ENCODE data around the gene EVA1B.

The EVA1B gene

DNA sequence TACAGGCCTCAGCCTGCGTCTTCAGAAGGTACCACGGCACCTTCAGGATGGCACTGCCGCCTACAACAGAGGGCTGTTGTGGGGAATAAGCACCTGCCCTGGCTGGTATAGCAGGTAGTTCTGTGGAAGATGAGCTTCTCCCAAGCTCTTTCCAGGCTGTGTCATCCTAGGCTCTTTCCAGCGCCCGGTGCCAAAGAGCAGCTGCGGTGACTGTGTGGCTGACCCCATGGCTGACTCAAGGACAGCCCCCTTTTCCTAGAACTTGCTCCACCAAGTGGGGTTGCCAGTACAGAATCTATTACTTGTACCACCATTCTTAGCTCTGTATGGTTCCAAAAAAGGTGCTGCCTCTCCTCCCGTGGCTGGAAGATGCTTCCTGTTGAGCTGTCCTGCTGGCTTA, 21.9 kb upstream of the EVA1B start:
- DNase-seq: no peak

DNA sequence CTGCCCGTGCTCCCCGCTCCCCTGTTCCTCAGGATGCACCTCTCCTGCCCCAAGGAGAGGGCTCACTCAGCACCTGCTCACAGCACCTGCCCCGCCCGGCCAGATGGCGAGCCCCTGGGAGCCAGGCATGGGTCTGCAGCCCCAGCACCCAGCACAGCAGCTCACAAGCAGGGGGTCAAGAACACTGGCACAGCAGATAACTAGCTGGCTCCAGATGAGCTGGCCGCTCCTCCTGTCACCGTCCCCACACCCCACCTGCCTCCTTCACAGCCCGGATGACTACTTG, 20.9 kb upstream of the EVA1B start:
- DNase-seq: no peak

DNA sequence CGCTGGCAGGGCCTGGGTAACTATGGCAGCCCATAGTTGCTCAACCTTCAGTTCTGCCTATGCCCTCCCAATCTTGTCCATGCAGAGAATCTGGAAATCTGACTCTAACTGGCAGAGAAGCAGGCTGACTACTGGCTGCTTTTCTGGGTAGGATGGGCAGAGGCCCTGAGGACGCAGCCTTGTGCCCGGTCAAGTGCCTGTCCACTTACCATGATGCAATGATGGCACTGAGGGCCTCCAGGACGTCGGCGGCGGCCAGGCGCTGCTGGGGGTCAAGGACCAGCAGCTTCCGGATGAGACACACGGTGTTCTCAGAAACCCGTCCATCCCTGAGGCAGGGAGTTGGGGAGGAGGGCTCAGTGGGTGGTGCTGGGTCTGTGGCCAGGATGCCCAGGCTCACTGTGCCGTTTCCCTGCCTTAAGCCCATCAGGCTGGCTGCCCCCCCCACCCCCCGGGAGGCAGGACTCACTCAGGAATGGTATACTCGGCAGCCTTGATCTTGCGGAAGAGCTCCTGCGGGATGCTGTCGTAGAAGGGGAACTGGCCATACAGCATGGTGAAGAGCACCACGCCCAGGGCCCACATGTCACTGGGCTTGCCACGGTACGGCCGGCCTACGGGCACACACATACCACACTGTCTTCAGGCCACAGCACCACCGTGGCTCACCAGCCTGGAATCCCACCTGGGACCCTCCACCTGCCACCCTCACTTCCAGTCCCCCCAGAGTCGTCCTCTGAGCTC, 20.4 kb upstream of the EVA1B start:
- DNase-seq: no peak

DNA sequence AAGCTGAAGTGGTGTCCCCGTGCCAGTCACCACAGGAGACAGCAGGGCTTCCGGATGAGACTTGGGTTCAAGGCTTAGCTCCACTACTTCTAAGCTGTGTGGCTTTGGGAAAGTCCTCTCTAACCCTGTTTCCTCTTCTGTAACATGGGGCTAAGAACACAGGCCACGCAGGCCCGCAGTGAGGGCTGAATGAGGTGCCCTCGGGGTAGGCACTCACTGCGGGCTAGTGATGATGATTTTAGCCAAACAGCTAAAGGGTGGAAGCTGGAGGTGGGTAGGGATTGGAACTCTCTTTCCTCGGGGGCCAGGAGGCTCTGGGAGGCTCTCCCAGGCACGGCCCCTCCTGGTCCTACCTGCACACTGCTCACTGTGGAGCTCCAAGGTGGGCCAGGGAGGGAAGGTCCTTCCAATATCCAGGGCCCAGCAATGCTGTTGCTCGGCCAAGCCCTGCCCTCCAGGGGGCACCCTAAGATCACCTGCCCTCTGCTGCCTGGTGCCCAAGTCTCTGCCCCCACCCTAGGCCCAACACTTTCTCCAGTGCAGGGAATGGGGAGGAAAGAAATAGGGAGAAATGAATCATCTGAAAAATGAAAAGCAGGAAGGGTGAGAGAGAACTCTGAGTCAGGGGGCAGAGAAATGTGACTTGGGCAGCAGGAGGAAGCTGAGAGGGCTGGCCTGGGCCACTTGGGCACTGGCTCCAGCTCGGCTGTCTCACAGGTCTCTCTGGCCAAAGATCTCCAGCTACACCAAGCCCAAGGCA, 19.2 kb upstream of the EVA1B start:
- peak; percentile 36 for DNase-seq

- DNase-seq: no peak
Observed at GRCh38 chr1:36341626-36342320, 18.3 kb upstream of the EVA1B start.

DNA sequence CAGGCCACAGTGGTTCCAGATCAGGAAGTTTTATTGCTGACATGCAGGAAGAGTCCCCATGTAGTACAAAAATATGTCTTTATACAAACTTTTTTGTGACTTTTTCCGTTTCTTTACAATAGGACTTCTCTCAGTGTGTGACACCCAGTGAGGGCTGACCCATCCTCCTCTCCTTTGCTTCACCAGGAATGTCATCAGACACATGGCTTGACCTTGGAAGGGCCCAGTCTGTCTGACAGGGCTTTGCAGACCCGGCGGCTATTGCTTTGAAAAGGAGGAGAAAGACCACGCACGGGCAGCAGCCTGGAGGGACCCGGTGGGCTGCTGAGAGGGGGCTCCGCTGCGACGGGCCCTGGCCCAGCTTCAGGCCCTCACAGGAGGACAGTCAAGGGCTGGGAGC, 16.2 kb upstream of the EVA1B start:
- no peak for DNase-seq

DNA sequence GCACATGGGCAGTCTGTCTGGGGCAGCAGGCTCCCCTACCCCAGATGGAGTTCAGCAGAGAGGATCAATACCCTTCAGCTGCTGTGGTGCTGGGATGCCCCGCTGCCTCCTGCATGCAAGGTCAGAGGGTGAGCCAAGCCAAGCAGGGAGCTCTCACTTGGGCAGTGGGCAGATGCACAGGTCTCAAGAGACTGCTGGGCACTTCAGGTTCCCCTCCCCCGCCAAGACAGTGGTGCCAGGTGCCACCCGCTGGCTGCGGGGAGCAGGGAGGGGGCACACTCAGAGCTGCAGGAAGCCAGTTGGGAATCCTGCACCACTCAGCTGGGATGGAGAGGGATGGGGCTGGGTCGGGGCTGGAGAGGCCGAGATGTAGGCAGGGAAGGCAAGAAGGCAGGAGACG, 15.8 kb upstream of the EVA1B start:
- DNase-seq: no peak

- no peak for DNase-seq
Observed at GRCh38 chr1:36337830-36338229, 14.4 kb upstream of the EVA1B start.

- no peak for DNase-seq
Observed at GRCh38 chr1:36330940-36331339, 7.5 kb upstream of the EVA1B start.

DNA sequence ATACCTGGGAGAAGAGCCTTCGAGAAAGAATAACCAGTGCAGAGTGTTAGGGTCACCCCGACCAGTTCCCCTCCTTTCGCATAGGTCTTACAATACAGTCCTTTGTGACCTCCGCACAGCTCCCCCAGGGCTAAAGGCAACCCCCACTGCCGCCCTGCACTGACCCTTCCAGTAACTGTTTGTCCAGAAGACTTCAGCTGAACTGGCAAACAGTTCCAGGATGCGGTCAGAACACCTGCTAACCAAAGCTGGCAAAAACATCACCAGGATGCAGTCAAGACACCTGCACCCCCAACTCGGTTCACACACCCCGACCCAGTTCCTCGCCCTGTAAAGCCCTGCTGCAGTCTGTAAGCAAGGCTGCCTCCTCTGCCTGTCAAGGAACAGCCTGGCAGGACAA, 6.4 kb upstream of the EVA1B start:
- DNase-seq: no peak

- peak; percentile 53 for DNase-seq
Observed at GRCh38 chr1:36328713-36329112, 5.3 kb upstream of the EVA1B start.

GRCh38 chr1:36328088-36328480, 4.6 kb upstream of the EVA1B start:
- DNase-seq: no peak

- DNase-seq: no peak
Observed at GRCh38 chr1:36327421-36328087, 4.1 kb upstream of the EVA1B start.

- no peak for DNase-seq
Observed at GRCh38 chr1:36326499-36326898, 3.1 kb upstream of the EVA1B start.

GRCh38 chr1:36324353-36324703, 883 bp upstream of the EVA1B start:
- DNase-seq: no peak

DNA sequence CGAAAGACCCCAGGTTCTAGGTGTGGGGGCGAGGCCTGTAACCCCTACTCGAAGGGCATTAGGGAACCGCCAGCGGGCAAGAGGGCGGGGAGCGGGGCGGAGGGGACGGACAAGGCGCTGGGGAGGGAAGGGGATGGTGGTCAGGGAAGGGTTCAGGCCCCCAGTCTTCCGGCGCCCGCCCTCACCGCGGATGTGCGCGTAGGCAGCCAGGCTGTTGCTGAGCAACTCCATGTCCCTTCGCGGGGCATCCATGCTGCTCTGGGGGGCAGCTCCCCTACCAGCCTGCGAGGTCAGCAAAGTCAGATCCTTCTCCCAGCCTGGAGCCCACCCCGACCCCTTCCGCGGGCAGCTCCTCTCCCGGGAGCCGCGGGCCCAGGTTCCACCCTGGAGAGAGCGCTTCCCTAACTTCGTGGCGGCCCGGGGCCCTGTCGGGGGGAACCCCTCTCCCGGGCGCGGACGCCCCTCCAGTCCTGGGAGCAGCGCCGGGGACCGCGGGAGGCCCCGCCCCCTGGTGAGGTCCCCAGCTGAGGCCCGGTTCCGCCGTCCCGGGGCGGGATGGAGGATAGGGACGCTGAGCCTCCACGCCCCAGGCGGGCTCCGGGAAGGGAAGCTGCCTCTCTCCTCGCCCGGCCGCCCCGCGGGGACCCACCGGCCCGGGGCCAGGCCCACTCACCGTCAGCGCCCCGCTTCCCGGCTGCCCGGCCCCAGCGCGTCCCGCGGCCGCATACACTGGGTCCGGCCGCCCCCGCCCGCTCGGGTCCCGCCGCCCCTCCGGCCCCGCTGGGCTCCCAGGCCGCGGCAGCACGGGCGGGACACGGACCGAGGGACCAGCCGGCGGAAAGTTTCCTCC, 434 bp downstream of the EVA1B start:
- DNase-seq: no peak

- DNase-seq: no peak
Observed at GRCh38 chr1:36322041-36322785, 1.2 kb downstream of the EVA1B start.

DNA sequence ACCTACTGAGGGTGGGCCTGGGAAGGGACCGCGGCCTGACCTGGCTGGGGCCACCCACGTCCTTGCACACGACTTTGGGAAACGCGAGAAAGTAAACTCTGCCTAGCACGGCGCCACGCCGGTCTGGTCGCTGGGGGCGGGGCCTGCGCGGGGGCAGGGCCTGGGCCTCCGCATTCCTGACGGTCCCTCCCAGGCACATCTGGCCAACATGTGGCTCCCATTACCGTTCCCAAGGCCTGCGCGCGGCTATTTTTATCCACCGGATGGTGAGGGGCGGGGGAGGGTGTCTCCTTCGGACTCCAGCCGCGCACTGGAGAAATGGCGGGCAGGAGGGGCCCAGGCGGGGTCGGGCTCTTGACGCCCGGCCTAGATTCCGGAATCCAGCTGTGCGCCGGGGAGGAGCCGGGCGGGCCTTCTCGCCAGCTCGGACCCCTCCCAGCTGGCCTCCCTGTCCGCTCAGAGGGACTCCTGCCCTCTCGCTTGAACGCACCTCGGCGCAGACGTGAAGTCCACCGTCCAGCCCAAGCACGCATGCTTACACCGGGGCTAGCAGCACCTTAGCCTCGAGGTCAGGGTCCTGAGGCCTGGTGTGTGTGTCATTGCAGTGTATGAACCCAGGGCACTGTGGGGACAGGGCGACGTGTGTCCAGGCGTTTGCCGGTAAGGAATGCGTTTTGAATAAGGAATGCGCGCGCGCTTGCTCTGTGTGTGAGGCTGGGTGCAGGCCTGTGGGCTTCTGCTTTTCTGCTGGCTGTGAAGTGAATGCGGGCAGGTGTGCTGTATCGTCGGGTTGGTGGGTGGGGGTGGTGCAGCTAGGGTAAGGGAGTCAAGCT, 2.1 kb downstream of the EVA1B start:
- DNase-seq: peak; percentile 28

- no peak for DNase-seq
Observed at GRCh38 chr1:36320767-36321118, 2.7 kb downstream of the EVA1B start.

- DNase-seq: peak; percentile 48
Observed at GRCh38 chr1:36320291-36320761, 3.1 kb downstream of the EVA1B start.

DNA sequence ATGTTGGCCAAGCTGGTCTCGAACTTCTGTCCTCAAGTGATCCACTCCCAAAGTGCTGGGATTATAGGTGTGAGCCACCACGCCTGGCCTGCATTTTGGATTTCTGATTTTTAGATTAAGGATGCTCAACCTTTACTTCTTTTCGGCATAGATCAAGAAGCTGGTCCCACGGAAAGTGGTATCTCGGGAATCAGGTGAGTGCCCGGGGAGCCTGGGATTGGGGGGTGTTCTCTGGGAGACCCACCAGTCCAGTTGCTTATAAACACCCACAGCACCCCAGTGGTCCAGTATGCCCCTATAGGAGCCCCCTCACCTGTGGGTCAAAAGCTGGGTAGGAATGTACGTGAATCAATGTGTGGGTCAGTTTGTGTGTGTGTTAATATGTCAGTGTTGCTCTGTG, 14.0 kb downstream of the EVA1B start:
- DNase-seq: no peak

Data from MV-4-11 (cell line).